ENCODE measurements around the gene AHSA1. TPM values are rescaled to one million over a fixed set of nuclear protein-coding genes. Genes with fewer than 3 reads are reported as not detected.

The AHSA1 gene
- polyA plus RNA-seq, 1 donor from 2014 or later, result 207 TPM

GRCh38 chr14:77478029-77478428 is 20.1 kb downstream of the AHSA1 start:
- H3K79me2 ChIP-seq (replicated peaks; ENCODE audit: insufficient read depth, low read length), result no peaks in the 10 kb centered on the region
- no peak overlapping the region for H3K27ac ChIP-seq (ENCODE audit: low read length)
- no peaks in the 10 kb centered on the region for H3K9me3 ChIP-seq (ENCODE audit: low read length)
- H3F3A ChIP-seq (ENCODE audit: insufficient read depth, low read length, poor library complexity, severe bottlenecking), result no peaks in the 10 kb centered on the region
- H3K27me3 ChIP-seq (ENCODE audit: insufficient read depth, low read depth, low read length), result no peaks in the 10 kb centered on the region
- no peak overlapping the region for H3K4me3 ChIP-seq (ENCODE audit: low read length)
- no peak overlapping the region for H3K4me2 ChIP-seq (ENCODE audit: low read length)
- TF ChIP-seq POLR2AphosphoS5 (IDR thresholded peaks at IDR 0.05) (no peak), EZH2 (IDR thresholded peaks at IDR 0.05; ENCODE audit: borderline replicate concordance, insufficient read depth, low read length, poor library complexity, severe bottlenecking) (no peak), EP300 (conservative IDR thresholded peaks at IDR 0.05; ENCODE audit: poor library complexity, severe bottlenecking) (no peak), MXI1 (conservative IDR thresholded peaks at IDR 0.05; ENCODE audit: poor library complexity, severe bottlenecking) (no peak), RAD21 (conservative IDR thresholded peaks at IDR 0.05) (no peak), REST (IDR thresholded peaks at IDR 0.05; ENCODE audit: borderline replicate concordance) (no peak), SMC3 (conservative IDR thresholded peaks at IDR 0.05; ENCODE audit: poor library complexity) (no peak), TAF1 (IDR thresholded peaks at IDR 0.05; ENCODE audit: low read depth) (no peak), CTCF (IDR thresholded peaks at IDR 0.05; ENCODE audit: poor library complexity, severe bottlenecking) (no peak)
- no peaks in the 10 kb centered on the region for H3K9me2 ChIP-seq (ENCODE audit: insufficient read depth, low read length)
- no peak overlapping the region for H3K9ac ChIP-seq (ENCODE audit: low read length)
- no peaks in the 10 kb centered on the region for H4K20me1 ChIP-seq (ENCODE audit: insufficient read depth)
- no peaks in the 10 kb centered on the region for H3K36me3 ChIP-seq (ENCODE audit: insufficient read depth, low read length)
- H2AFZ ChIP-seq (ENCODE audit: low read depth, low read length), result no peak overlapping the region

- Histone ChIP-seq H3K27me3 (ENCODE audit: insufficient read depth, low read depth, low read length) (no peaks in the 10 kb centered on the region), H3K36me3 (ENCODE audit: insufficient read depth, low read length) (no peaks in the 10 kb centered on the region), H3K9ac (ENCODE audit: low read length) (no peak overlapping the region), H4K20me1 (ENCODE audit: insufficient read depth) (no peaks in the 10 kb centered on the region), H2AFZ (ENCODE audit: low read depth, low read length) (no peak overlapping the region), H3F3A (ENCODE audit: insufficient read depth, low read length, poor library complexity, severe bottlenecking) (no peaks in the 10 kb centered on the region), H3K9me2 (ENCODE audit: insufficient read depth, low read length) (no peaks in the 10 kb centered on the region), H3K4me3 (ENCODE audit: low read length) (no peak overlapping the region), H3K9me3 (ENCODE audit: low read length) (no peaks in the 10 kb centered on the region), H3K27ac (ENCODE audit: low read length) (no peak overlapping the region), H3K79me2 (replicated peaks; ENCODE audit: insufficient read depth, low read length) (no peaks in the 10 kb centered on the region), H3K4me2 (ENCODE audit: low read length) (no peak overlapping the region)
- no peak for TF ChIP-seq CTCF (IDR thresholded peaks at IDR 0.05; ENCODE audit: poor library complexity, severe bottlenecking)
- no peak for TF ChIP-seq RAD21 (conservative IDR thresholded peaks at IDR 0.05)
- no peak for TF ChIP-seq POLR2AphosphoS5 (IDR thresholded peaks at IDR 0.05)
- no peak for TF ChIP-seq EZH2 (IDR thresholded peaks at IDR 0.05; ENCODE audit: borderline replicate concordance, insufficient read depth, low read length, poor library complexity, severe bottlenecking)
- TF ChIP-seq TAF1 (IDR thresholded peaks at IDR 0.05; ENCODE audit: low read depth), result no peak
- no peak for TF ChIP-seq SMC3 (conservative IDR thresholded peaks at IDR 0.05; ENCODE audit: poor library complexity)
- TF ChIP-seq REST (IDR thresholded peaks at IDR 0.05; ENCODE audit: borderline replicate concordance), result no peak
- no peak for TF ChIP-seq MXI1 (conservative IDR thresholded peaks at IDR 0.05; ENCODE audit: poor library complexity, severe bottlenecking)
- TF ChIP-seq EP300 (conservative IDR thresholded peaks at IDR 0.05; ENCODE audit: poor library complexity, severe bottlenecking), result no peak
Observed at GRCh38 chr14:77478796-77479195, 20.9 kb downstream of the AHSA1 start.
